GM21381 (cell line): ENCODE data around the gene ARPC2.

Source experiments
- ATAC-seq: cut with Tn5 transposase; IDR thresholded peaks from one replicate; pipeline ENCODE4 v1.9.1; 2021; ENCODE audit warnings: mild to moderate bottlenecking, moderate library complexity; ENCODE audit not compliant: unreplicated experiment

The ARPC2 gene

DNA sequence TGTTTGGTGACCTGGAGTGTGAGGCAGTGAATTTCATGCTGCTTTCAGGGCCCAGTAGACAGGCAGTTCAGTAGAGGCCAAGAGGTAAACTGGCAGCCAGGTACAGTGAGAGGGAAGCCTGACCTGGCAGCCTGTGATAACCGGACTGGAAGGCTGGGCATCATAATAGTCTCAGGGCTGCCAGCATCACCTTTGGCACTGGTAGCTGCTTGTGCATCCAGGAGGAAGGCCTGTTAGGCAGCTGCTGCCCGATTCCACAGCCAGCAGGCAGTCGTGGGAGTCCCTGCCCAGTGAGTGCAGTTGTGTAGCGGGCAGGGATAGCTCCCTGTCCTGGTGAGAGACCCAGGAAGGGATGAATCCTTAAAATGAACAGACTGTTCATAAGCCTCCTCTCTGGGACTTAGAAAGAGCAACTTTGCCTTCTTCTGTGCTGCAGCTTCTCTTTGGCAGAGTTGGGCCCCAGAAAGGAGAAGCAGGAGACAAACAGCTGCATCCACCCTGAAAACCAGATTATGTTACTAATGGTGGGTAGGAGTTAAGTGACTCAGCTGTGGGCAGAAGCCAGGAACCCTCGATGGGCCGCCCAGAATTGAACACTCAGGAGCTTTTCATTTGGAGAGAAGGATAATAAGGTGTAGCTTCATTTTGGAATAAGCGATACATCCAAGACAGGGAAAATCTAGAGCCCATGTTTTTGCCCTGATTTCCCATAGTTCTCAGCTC lies 35.7 kb downstream of the ARPC2 start:
- no peak for ATAC-seq

GRCh38 chr2:218253232-218253625 lies 36.2 kb downstream of the ARPC2 start:
- no peak for ATAC-seq

- no peak for ATAC-seq
Observed at GRCh38 chr2:218255446-218255845, 38.5 kb downstream of the ARPC2 start.

DNA sequence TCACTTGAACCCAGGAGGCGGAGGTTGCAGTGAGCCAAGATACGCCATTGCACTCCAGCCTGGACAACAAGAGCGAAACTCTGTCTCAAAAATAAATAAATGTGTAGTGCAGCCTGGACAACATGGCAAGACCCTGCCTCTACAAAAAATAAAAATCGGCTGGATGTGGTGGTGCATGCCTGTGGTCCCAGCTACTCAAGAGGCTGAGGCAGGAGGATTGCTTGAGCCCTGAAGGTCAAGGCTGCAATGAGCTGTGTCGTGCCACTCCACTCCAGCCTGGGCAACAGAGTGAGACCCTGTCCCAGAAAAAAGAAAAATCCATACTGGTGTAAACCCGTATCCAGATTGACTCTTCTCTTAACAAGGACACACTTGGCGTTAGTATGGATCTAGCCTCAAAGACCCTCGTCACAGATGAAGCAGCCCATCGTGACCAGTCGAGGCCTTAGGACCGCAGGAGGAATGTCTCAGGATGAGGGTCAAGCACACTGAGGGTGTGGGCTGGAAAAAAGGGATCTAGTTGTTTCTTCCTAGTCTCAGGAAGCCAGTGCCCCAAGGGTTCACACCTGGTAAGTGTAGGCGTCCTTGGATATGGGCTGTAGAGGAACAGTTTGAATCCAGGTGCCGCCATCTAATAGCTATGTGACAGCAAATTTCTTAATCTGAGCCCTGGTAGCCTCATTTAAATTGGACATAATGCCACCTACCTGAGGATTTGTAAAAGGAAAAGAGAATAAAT lies 39.8 kb downstream of the ARPC2 start:
- ATAC-seq: no peak

DNA sequence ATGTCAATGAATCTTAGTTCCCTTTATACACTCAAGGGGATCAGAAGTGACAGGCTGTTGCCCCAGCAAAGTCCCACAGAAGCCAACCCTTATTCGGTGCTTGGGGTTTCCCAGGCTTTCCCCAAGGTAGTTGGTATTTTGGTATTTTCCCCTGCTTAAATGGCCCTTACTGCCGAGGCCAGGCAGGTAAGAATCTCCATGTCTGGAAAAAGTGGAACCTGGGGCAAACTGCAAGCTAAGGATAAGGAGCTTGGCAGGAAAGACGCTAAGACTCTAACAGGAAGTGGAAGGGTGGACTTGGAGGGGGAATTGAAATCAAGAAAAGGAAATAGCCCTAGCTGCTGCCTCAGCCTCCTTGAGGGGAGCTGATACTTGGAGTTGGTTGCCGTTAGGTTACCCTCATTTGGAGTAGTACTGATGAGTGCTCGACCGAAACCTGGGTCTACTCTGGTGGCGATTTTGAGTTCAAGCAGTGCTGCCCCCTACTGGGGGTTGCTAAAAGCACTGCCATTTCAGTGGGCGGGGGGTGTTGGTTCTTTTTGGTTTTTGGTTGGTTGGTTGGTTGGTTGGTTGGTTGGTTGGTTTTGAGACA lies 40.5 kb downstream of the ARPC2 start:
- ATAC-seq: peak; percentile 76

- ATAC-seq: no peak
Observed at GRCh38 chr2:218259099-218259961, 42.3 kb downstream of the ARPC2 start.

- ATAC-seq: no peak
Observed at GRCh38 chr2:218260166-218260565, 43.2 kb downstream of the ARPC2 start.

DNA sequence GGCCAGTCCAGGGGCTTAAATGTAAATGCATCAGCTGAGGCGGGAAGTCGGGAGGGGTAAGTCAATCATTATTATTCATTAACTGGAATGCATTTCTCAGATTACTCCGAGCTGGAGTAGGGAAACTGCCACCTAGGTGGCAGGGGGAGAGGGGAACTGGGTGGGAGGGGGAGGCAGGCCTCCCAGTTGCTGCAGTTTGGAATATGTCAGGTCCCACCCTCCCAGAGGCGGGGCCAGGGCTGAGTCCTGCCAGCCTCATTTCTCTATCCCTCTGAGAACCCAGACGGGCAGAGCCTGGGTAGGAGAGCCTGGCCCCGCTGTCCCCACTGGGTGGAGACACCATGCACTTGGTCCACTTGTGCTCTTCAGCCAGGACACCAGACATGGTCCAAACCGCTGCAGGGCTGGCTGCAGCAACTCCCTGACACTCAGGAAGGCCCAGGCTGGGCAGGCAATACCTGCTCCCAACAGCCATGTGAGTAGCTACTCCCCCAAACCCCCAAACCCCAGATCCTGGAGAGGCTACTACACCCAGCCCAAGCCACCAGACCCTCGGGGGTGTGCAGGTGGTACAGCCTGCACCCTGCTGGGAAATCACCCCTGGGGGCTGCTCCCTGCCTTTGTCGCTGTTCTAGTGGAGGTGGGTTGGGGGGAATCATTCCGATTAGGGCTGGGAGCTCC lies 43.9 kb downstream of the ARPC2 start, which contains the start of gene GPBAR1:
Gene GPBAR1 (plus strand): TSS at position 274 of the 681 bp plus-strand sequence. CDS start 1,710 bp downstream, outside the sequence.
- ATAC-seq: no peak

- ATAC-seq: no peak
Observed at GRCh38 chr2:218261423-218262236, 44.6 kb downstream of the ARPC2 start.

DNA sequence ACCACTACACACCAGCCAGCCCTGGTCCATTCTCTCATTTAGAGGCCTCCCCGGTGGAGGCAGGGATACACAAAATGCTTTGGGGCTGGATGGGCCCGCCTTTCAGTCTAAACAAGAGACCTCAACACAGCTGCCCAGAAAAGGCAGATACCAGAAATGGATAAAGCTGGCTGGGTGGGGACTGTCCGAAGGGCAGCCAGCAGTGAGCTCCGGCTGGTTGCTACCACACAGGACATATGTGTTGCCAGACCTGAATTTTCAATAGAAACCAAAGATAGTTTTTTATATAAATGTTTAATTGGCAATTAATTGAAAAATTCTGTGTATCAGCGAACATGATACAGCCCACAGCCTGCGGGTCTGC lies 45.2 kb downstream of the ARPC2 start:
- ATAC-seq: no peak

DNA sequence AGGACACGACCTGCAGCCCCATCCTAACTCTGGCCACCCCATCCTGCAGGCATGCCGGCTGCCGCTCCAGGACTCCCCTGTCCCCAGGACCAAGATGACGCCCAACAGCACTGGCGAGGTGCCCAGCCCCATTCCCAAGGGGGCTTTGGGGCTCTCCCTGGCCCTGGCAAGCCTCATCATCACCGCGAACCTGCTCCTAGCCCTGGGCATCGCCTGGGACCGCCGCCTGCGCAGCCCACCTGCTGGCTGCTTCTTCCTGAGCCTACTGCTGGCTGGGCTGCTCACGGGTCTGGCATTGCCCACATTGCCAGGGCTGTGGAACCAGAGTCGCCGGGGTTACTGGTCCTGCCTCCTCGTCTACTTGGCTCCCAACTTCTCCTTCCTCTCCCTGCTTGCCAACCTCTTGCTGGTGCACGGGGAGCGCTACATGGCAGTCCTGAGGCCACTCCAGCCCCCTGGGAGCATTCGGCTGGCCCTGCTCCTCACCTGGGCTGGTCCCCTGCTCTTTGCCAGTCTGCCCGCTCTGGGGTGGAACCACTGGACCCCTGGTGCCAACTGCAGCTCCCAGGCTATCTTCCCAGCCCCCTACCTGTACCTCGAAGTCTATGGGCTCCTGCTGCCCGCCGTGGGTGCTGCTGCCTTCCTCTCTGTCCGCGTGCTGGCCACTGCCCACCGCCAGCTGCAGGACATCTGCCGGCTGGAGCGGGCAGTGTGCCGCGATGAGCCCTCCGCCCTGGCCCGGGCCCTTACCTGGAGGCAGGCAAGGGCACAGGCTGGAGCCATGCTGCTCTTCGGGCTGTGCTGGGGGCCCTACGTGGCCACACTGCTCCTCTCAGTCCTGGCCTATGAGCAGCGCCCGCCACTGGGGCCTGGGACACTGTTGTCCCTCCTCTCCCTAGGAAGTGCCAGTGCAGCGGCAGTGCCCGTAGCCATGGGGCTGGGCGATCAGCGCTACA lies 45.9 kb downstream of the ARPC2 start:
- ATAC-seq: no peak

- ATAC-seq: no peak
Observed at GRCh38 chr2:218263817-218264641, 47.0 kb downstream of the ARPC2 start.

DNA sequence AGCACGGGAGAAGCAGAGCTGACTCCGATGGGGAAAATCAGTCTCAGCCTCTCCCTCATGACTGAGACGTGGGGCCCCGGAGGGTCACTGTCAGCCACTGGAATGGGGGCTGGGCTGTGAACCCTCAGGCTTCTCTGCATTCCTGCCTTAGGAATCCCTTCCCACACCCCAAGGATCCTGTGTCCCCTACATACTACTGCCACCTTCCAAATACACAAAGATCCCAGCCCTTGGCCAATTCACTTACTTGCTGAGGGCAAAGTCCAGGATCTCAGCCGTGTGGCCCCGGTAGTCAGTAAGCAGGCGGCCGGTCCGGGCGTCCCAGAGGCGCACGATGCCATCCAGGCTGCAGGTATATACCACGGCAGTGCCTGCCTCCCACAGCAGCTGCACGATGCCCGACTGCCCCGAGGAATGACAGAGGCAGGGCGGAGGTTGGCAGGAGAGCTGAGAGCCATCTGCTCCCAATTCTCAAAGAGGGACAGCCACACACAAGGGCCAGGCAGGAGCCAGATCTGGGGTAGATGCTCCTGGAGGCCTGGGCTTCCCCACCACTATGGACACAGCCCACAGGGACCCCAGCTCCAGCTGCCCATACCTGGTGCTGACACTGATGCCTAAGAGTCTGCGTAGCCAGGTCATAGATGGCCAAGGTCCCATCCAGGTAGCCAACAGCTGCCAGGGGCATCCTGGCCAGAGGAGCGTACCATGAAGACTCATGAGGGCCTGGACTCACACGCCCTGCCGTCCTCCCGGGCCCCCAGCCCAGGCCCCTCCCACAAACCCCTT lies 48.0 kb downstream of the ARPC2 start:
- ATAC-seq: no peak

DNA sequence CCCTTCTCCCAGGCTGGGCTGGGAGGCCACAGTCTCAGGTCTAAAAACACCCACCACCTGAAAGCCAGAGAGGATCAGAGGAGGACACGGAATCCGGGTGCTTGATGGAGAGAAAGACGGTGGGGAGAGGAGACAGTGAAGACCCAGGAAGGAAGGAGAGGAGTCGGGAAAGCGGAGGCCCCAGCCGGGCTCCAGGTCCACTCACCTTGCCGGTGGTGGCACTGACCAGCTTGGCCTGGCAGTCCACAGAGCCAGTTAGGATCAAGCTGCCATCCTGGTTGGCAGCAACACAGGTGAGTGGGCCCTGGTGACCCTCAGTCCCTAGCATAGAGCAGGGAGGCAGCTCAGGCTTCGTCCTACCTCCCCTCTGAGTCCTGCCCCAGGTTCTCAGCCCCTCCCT lies 48.6 kb downstream of the ARPC2 start:
- ATAC-seq: no peak

DNA sequence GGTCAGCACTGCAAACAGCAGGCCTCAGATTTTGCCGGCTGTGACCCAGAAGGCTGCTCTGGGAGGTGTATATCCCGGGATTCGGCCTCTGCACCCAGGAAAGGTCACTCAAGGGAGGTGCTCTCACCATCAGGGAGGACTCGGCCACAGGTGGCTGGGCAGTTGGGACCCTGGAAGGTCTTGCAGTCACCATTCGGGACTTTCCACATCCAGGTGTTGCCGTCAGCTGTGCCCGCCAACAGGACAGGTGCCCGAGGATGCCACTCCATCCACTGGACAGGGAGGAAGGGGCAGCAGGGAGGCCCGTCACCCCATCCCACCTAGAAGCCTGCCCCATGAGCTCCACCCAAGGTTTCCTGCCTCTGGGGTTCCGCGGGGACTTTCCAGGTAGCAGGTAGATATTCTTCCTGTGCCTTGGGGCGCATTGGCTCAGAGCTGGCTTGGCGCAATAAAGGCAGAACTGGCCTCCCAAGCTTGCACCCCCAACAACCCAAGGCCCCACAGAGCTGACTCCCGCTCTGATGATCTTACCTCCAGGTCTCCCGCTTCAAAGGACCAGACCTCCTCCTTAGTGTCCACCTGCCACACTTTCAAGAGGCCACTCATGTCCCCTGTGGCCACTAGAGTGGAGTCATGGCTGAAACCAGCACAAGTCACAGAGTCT lies 49.5 kb downstream of the ARPC2 start:
- ATAC-seq: no peak

DNA sequence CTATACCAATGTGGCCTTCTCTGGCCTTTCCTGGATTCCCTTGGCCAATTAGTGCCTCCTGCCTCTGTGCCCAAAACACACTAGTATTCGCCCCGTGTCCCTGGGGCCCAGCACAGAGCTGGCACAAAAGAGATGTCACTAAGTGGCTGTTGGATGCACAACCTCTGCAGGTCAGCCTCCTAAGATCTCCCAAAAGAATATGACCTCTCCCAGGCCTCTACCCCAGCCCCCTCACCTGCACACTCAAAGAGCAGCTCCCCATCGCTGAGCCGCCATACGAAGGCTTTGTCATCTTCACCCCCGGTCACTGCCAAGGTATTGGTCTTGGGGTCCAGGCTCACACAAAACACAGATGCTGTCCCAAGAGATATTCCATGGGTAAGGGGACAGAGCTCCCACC lies 50.3 kb downstream of the ARPC2 start:
- no peak for ATAC-seq
